Measurements from ENCODE around the gene BATF3. TPM values are rescaled to one million over a fixed set of nuclear protein-coding genes. Genes with fewer than 3 reads are reported as not detected.

Gene BATF3
- total RNA-seq, 4 donors from 2014 or later, result 0.25 TPM; not detected in 3

- no peaks in the 10 kb centered on the region for H3K27me3 ChIP-seq
- no peak overlapping the region for H3K27ac ChIP-seq
- no peaks in the 10 kb centered on the region for H3K9me3 ChIP-seq
- H3K36me3 ChIP-seq, result no peaks in the 10 kb centered on the region
- WGBS, result 100% methylated on average over 1 of the region's 1 CpG
- TF ChIP-seq EP300 (IDR thresholded peaks at IDR 0.05), result no peak
- DNase-seq (ENCODE audit: low spot score in 2 of 2), result no peak
- H3K4me1 ChIP-seq, result no peaks in the 10 kb centered on the region
- no peak overlapping the region for H3K4me3 ChIP-seq
Measured at GRCh38 chr1:212652609-212653008, 47.0 kb downstream of the BATF3 start.

GRCh38 chr1:212651977-212652376, 47.7 kb downstream of the BATF3 start:
- Histone ChIP-seq H3K4me3 (no peak overlapping the region), H3K27me3 (no peaks in the 10 kb centered on the region), H3K36me3 (no peaks in the 10 kb centered on the region), H3K4me1 (no peaks in the 10 kb centered on the region), H3K9me3 (no peaks in the 10 kb centered on the region), H3K27ac (no peak overlapping the region)
- 99% methylated on average over 3 of the region's 3 CpGs for WGBS
- no peak for DNase-seq (ENCODE audit: low spot score in 2 of 2)
- no peak for TF ChIP-seq CTCF (IDR thresholded peaks at IDR 0.05)
- TF ChIP-seq EP300 (IDR thresholded peaks at IDR 0.05), result no peak
- TF ChIP-seq POLR2A (IDR thresholded peaks at IDR 0.05), result no peak
- no peak for TF ChIP-seq POLR2AphosphoS5 (IDR thresholded peaks at IDR 0.05)

GRCh38 chr1:212651521-212651920, 48.1 kb downstream of the BATF3 start:
- no peaks in the 10 kb centered on the region for H3K4me1 ChIP-seq
- no peaks in the 10 kb centered on the region for H3K9me3 ChIP-seq
- no peaks in the 10 kb centered on the region for H3K27me3 ChIP-seq
- no peak overlapping the region for H3K4me3 ChIP-seq
- H3K36me3 ChIP-seq, result no peaks in the 10 kb centered on the region
- WGBS, result 86% methylated on average over 4 of the region's 4 CpGs
- H3K27ac ChIP-seq, result no peak overlapping the region
- no peak for TF ChIP-seq EP300 (IDR thresholded peaks at IDR 0.05)
- TF ChIP-seq POLR2A (IDR thresholded peaks at IDR 0.05), result no peak
- TF ChIP-seq POLR2AphosphoS5 (IDR thresholded peaks at IDR 0.05), result no peak
- TF ChIP-seq CTCF (IDR thresholded peaks at IDR 0.05), result no peak
- no peak for DNase-seq (ENCODE audit: low spot score in 2 of 2)

- Histone ChIP-seq H3K27me3 (no peaks in the 10 kb centered on the region), H3K4me1 (no peaks in the 10 kb centered on the region), H3K36me3 (no peaks in the 10 kb centered on the region), H3K9me3 (no peaks in the 10 kb centered on the region), H3K27ac (no peak overlapping the region), H3K4me3 (no peak overlapping the region)
- DNase-seq (ENCODE audit: low spot score in 2 of 2), result no peak
- 27% methylated on average over 3 of the region's 3 CpGs for WGBS
- TF ChIP-seq CTCF (IDR thresholded peaks at IDR 0.05), result no peak
- TF ChIP-seq POLR2AphosphoS5 (IDR thresholded peaks at IDR 0.05), result no peak
- no peak for TF ChIP-seq POLR2A (IDR thresholded peaks at IDR 0.05)
- TF ChIP-seq EP300 (IDR thresholded peaks at IDR 0.05), result no peak
Measured at GRCh38 chr1:212650228-212650627, 49.4 kb downstream of the BATF3 start.

GRCh38 chr1:212649020-212649419, 50.6 kb downstream of the BATF3 start:
- H3K4me1 ChIP-seq, result no peaks in the 10 kb centered on the region
- 82% methylated on average over 2 of the region's 2 CpGs for WGBS
- no peak overlapping the region for H3K4me3 ChIP-seq
- TF ChIP-seq EP300 (IDR thresholded peaks at IDR 0.05), result no peak
- no peak for TF ChIP-seq POLR2AphosphoS5 (IDR thresholded peaks at IDR 0.05)
- TF ChIP-seq CTCF (IDR thresholded peaks at IDR 0.05), result no peak
- TF ChIP-seq POLR2A (IDR thresholded peaks at IDR 0.05), result no peak
- H3K27me3 ChIP-seq, result no peaks in the 10 kb centered on the region
- DNase-seq (ENCODE audit: low spot score in 2 of 2), result no peak
- no peaks in the 10 kb centered on the region for H3K36me3 ChIP-seq
- no peaks in the 10 kb centered on the region for H3K9me3 ChIP-seq
- no peak overlapping the region for H3K27ac ChIP-seq

- Histone ChIP-seq H3K36me3 (no peaks in the 10 kb centered on the region), H3K27ac (no peak overlapping the region), H3K9me3 (no peaks in the 10 kb centered on the region), H3K27me3 (no peaks in the 10 kb centered on the region), H3K4me3 (no peak overlapping the region), H3K4me1 (no peaks in the 10 kb centered on the region)
- no peak for DNase-seq (ENCODE audit: low spot score in 2 of 2)
- TF ChIP-seq CTCF (IDR thresholded peaks at IDR 0.05), result no peak
- TF ChIP-seq POLR2A (IDR thresholded peaks at IDR 0.05), result no peak
- TF ChIP-seq EP300 (IDR thresholded peaks at IDR 0.05), result no peak
- no peak for TF ChIP-seq POLR2AphosphoS5 (IDR thresholded peaks at IDR 0.05)
- 80% methylated on average over 3 of the region's 3 CpGs for WGBS
Measured at GRCh38 chr1:212648431-212648830, 51.2 kb downstream of the BATF3 start.
